IMR-90 (cell line): ENCODE results near the gene ENDOV. TPM values are rescaled to one million over a fixed set of nuclear protein-coding genes. Genes with fewer than 3 reads are reported as not detected.

ENCODE experiments used
- ATAC-seq: fragments of 200-7000 bp; cut with Tn5 transposase; 2 replicates; pipeline ENCODE4 v1.9.1; 2020; ENCODE audit warnings: low read depth, mild to moderate bottlenecking, moderate library complexity
- BruUV-seq: library from RNA; stranded (reverse); fragments of 400-500 nt; replicated peaks from 2 replicates; lab custom pipeline; 2021; lab: Mats Ljungman, UMichigan
- CTCF ChIA-PET: fragments of 300-600 bp; formaldehyde crosslinking; extraction: SDS; loops from one replicate; lab custom pipeline; 2021; ENCODE audit warnings: antibody characterized with exemption; lab: Yijun Ruan, JAX
- POLR2A ChIA-PET: fragments of 300-600 bp; sonication (Branson Sonifier 250); formaldehyde crosslinking; loops from one replicate; lab custom pipeline; 2022; ENCODE audit warnings: antibody characterized with exemption; ENCODE audit not compliant: unreplicated experiment; lab: Charles Lee
- DNase-seq: peaks from one replicate; pipeline ENCODE4 v3.0.0; 2013
- H2AFZ ChIP-seq: replicated peaks from 2 replicates; pipeline ENCODE3; 2013; ENCODE audit warnings: low read length, mild to moderate bottlenecking; ENCODE audit not compliant: poor library complexity
- H2AK5ac ChIP-seq: 2 replicates; pipeline ENCODE4 v1.6.1; 2013; ENCODE audit warnings: low read depth, low read length, inconsistent platforms
- H2AK9ac ChIP-seq: replicated peaks from 2 replicates; pipeline ENCODE3; 2013; ENCODE audit warnings: mild to moderate bottlenecking, low read depth, low read length, moderate library complexity; ENCODE audit not compliant: poor library complexity
- H2BK120ac ChIP-seq: 2 replicates; pipeline ENCODE4 v1.6.1; 2013; ENCODE audit warnings: low read depth, low read length, inconsistent platforms
- H2BK15ac ChIP-seq: 3 replicates; pipeline ENCODE4 v1.6.1; 2013; ENCODE audit warnings: low read depth, low read length, inconsistent platforms
- H2BK20ac ChIP-seq: 2 replicates; pipeline ENCODE4 v1.6.1; 2013; ENCODE audit warnings: low read depth, mild to moderate bottlenecking, inconsistent platforms, low read length, moderate library complexity
- H2BK5ac ChIP-seq: 2 replicates; pipeline ENCODE4 v1.6.1; 2013; ENCODE audit warnings: mild to moderate bottlenecking, low read depth, low read length, inconsistent platforms; ENCODE audit not compliant: poor library complexity, severe bottlenecking
- H3K14ac ChIP-seq: replicated peaks from 2 replicates; pipeline ENCODE4 v1.6.1; 2013; ENCODE audit warnings: low read depth, low read length, inconsistent platforms
- H3K18ac ChIP-seq: 2 replicates; pipeline ENCODE4 v1.6.1; 2013; ENCODE audit warnings: low read depth, low read length, control low read depth
- H3K23ac ChIP-seq: 2 replicates; pipeline ENCODE4 v1.6.1; 2013; ENCODE audit warnings: low read depth, low read length, inconsistent platforms
- H3K27ac ChIP-seq: 2 replicates; pipeline ENCODE4 v1.5.1; 2013; ENCODE audit warnings: mild to moderate bottlenecking, control low read depth, low read length; ENCODE audit not compliant: insufficient read depth
- H3K27me3 ChIP-seq: 2 replicates; pipeline ENCODE4 v1.6.1; 2013; ENCODE audit warnings: low read length; ENCODE audit not compliant: control insufficient read depth, insufficient read depth
- H3K36me3 ChIP-seq: 2 replicates; pipeline ENCODE4 v1.6.1; 2013; ENCODE audit warnings: low read length, mixed read lengths; ENCODE audit not compliant: control insufficient read depth, insufficient read depth
- H3K4ac ChIP-seq: 2 replicates; pipeline ENCODE4 v1.6.1; 2013; ENCODE audit warnings: low read depth, low read length, inconsistent platforms
- H3K4me1 ChIP-seq: 2 replicates; pipeline ENCODE4 v1.6.1; 2013; ENCODE audit warnings: low read length, mixed read lengths; ENCODE audit not compliant: control insufficient read depth, insufficient read depth
- H3K4me2 ChIP-seq: 2 replicates; pipeline ENCODE4 v1.6.1; 2013; ENCODE audit warnings: low read depth, mild to moderate bottlenecking, control low read depth, low read length, moderate library complexity
- H3K4me3 ChIP-seq: 2 replicates; pipeline ENCODE4 v1.5.1; 2013; ENCODE audit warnings: low read depth, mild to moderate bottlenecking, control low read depth, low read length, moderate library complexity; ENCODE audit not compliant: insufficient read depth
- H3K56ac ChIP-seq: 2 replicates; pipeline ENCODE4 v1.6.1; 2013; ENCODE audit warnings: low read length, inconsistent platforms; ENCODE audit not compliant: insufficient read depth; ENCODE audit errors: extremely low read depth
- H3K79me1 ChIP-seq, 2 experiments: 2 replicates each; pipeline ENCODE4 v1.6.1; 2013; ENCODE audit warnings: low read length in 2 of 2, inconsistent platforms in 1 of 2, low read depth in 1 of 2
- H3K9ac ChIP-seq: 2 replicates; pipeline ENCODE4 v1.6.1; 2013; ENCODE audit warnings: low read depth, low read length, control low read depth
- H3K9me1 ChIP-seq: 2 replicates; pipeline ENCODE4 v1.6.1; 2013; ENCODE audit warnings: low read length, inconsistent platforms; ENCODE audit not compliant: insufficient read depth
- H3K9me3 ChIP-seq: 2 replicates; pipeline ENCODE4 v1.6.1; 2013; ENCODE audit warnings: low read length; ENCODE audit not compliant: control insufficient read depth, insufficient read depth
- H4K20me1 ChIP-seq: 2 replicates; pipeline ENCODE4 v1.6.1; 2013; ENCODE audit warnings: low read length, inconsistent platforms; ENCODE audit not compliant: insufficient read depth
- H4K5ac ChIP-seq: 2 replicates; pipeline ENCODE4 v1.6.1; 2013; ENCODE audit warnings: mild to moderate bottlenecking, low read depth, low read length, control low read depth
- H4K8ac ChIP-seq, 2 experiments: 2 replicates each; pipeline ENCODE4 v1.6.1; 2013; ENCODE audit warnings: low read depth in 2 of 2, low read length in 2 of 2, control low read depth in 1 of 2, inconsistent platforms in 1 of 2
- H4K91ac ChIP-seq: 2 replicates; pipeline ENCODE4 v1.6.1; 2013; ENCODE audit warnings: low read depth, low read length, inconsistent platforms; ENCODE audit not compliant: insufficient read depth
- BHLHE40 ChIP-seq: fragments of 150-350 bp; IDR thresholded peaks from 2 replicates; pipeline ENCODE4 v1.6.1; 2016; ENCODE audit warnings: mild to moderate bottlenecking, low read depth, low read length
- CEBPB ChIP-seq: IDR thresholded peaks from 2 replicates; pipeline ENCODE4 v1.6.1; 2012; ENCODE audit warnings: low read depth, low read length, improper control_type of control experiment
- CHD1 ChIP-seq: IDR thresholded peaks from 2 replicates; pipeline ENCODE4 v1.6.1; 2012; ENCODE audit warnings: low read depth, low read length, improper control_type of control experiment
- CTCF ChIP-seq: conservative IDR thresholded peaks from 2 replicates; pipeline ENCODE4 v1.5.1; 2012; ENCODE audit warnings: mild to moderate bottlenecking, low read depth, low read length, improper control_type of control experiment
- ELK1 ChIP-seq: fragments of 150-350 bp; IDR thresholded peaks from 2 replicates; pipeline ENCODE4 v1.6.1; 2016; ENCODE audit warnings: low read depth, mild to moderate bottlenecking, low read length, moderate library complexity, borderline replicate concordance
- MAFK ChIP-seq: IDR thresholded peaks from 2 replicates; pipeline ENCODE4 v1.6.1; 2012; ENCODE audit warnings: low read depth, low read length, improper control_type of control experiment
- MAZ ChIP-seq: IDR thresholded peaks from 2 replicates; pipeline ENCODE4 v1.6.1; 2012; ENCODE audit warnings: low read depth, mild to moderate bottlenecking, low read length, improper control_type of control experiment, moderate library complexity, borderline replicate concordance
- MXI1 ChIP-seq: IDR thresholded peaks from 2 replicates; pipeline ENCODE4 v1.6.1; 2012; ENCODE audit warnings: low read depth, mild to moderate bottlenecking, low read length, moderate library complexity, borderline replicate concordance
- NFE2L2 ChIP-seq: fragments of 150-350 bp; IDR thresholded peaks from 2 replicates; pipeline ENCODE4 v1.6.1; 2016; ENCODE audit warnings: low read depth, mild to moderate bottlenecking, low read length
- RAD21 ChIP-seq: IDR thresholded peaks from 2 replicates; pipeline ENCODE4 v1.6.1; 2012; ENCODE audit warnings: low read length, improper control_type of control experiment
- RCOR1 ChIP-seq: IDR thresholded peaks from 2 replicates; pipeline ENCODE4 v1.6.1; 2012; ENCODE audit warnings: mild to moderate bottlenecking, low read length, improper control_type of control experiment; ENCODE audit not compliant: insufficient replicate concordance
- RFX5 ChIP-seq: IDR thresholded peaks from 2 replicates; pipeline ENCODE4 v1.8.0; 2012; ENCODE audit warnings: low read depth, mild to moderate bottlenecking, low read length, moderate library complexity
- USF2 ChIP-seq: fragments of 150-350 bp; IDR thresholded peaks from 2 replicates; pipeline ENCODE4 v1.6.1; 2017; ENCODE audit warnings: mild to moderate bottlenecking, antibody characterized with exemption, low read length, low read depth
- WGBS, 2 experiments: methylation state at CpG; one replicate each; pipeline versions ENCODE4 v1.1.5 to v1.1.7; 2013; ENCODE audit warnings: missing lambda C conversion rate in 2 of 2; ENCODE audit not compliant: insufficient read length in 1 of 2; ENCODE audit errors: extremely low coverage in 2 of 2; 5-methylcytosine and 5-hydroxymethylcytosine counted together
- dilution Hi-C: fragments of 300-500 bp; cut with HindIII; formaldehyde crosslinking; loops from one replicate; pipeline ENCODE4 v1.14.3; 2018; ENCODE audit warnings: low sequenced_read_pairs; ENCODE audit not compliant: unreplicated experiment
- in situ Hi-C: fragments of 300-500 bp; cut with MboI; formaldehyde crosslinking; loops from 3 replicates; pipeline ENCODE4 v1.14.3; 2019; ENCODE audit warnings: low sequenced_read_pairs, inconsistent platforms, mixed read lengths
- intact Hi-C: fragments of 100-400 bp; cut with micrococcal nuclease; formaldehyde crosslinking; loops from 2 replicates; pipeline ENCODE4 v1.10.0; 2022
- polyA plus RNA-seq, 3 experiments: library from polyadenylated mRNA; depleted of rRNA; stranded (reverse); fragments of >200 nt; gene quantifications; 2 replicates each; pipeline ENCODE4 v1.2.3, GENCODE V29; 2012; ENCODE audit warnings: low replicate concordance in 1 of 3
- total RNA-seq: library from RNA; depleted of rRNA; stranded (reverse); fragments of >200 nt; gene quantifications from 2 replicates; pipeline ENCODE4 v1.2.3, GENCODE V29; 2012

Gene ENDOV
- total and polyA plus RNA-seq, 2 of the 4 experiments (the other 2 are of a cell fraction) = 15.1 to 30.3 TPM

- H3K9me3 ChIP-seq = no peaks in the 10 kb centered on the region
- DNase-seq = no peak
- H3K4me2 ChIP-seq = peak overlapping the region; percentile 18
- no peak overlapping the region for H3K27ac ChIP-seq
- H3K14ac ChIP-seq = no peak overlapping the region
- no peak overlapping the region for H2BK15ac ChIP-seq
- H4K5ac ChIP-seq = no peak overlapping the region
- ATAC-seq = peak; percentile 7
- no peak overlapping the region for H2BK20ac ChIP-seq
- POLR2A ChIA-PET = interaction anchor here (0.6 kb wide), 1 partner anchor 349 kb away, joined by 5 read pairs; no protein-coding TSS in a partner anchor
- peaks cover 44% of the 10 kb centered on the region for H4K20me1 ChIP-seq
- intact Hi-C loops = loop anchor here (5.0 to 10.0 kb wide), 3 partner anchors 48 to 417 kb away; no protein-coding TSS in a partner anchor
- peaks cover 2% of the 10 kb centered on the region; the same call in 1 of the 2 replicates for H3K9me1 ChIP-seq
- WGBS, 2 experiments = 2% methylated on average over 28 of the region's 55 CpGs; no CpG with 5 or more reads in 1 of the 2 experiments
- in situ Hi-C loops = no loop called here
- no peak overlapping the region for H3K18ac ChIP-seq
- H3K56ac ChIP-seq = no peak overlapping the region; the same call in 1 of the 2 replicates
- H2BK5ac ChIP-seq = no peak overlapping the region
- H4K91ac ChIP-seq = no peak overlapping the region
- H2AFZ ChIP-seq = peak overlapping the region; percentile 12
- H4K8ac ChIP-seq = no peak overlapping the region
- H2AK5ac ChIP-seq = no peak overlapping the region; the same call in 1 of the 2 replicates
- no peak overlapping the region for H3K4ac ChIP-seq
- TF ChIP-seq RAD21 = no peak
- TF ChIP-seq RFX5 = no peak
- no peak for TF ChIP-seq MXI1
- no peak for TF ChIP-seq NFE2L2
- no peak for TF ChIP-seq MAFK
- no peak for TF ChIP-seq USF2
- no peak for TF ChIP-seq RCOR1
- TF ChIP-seq CHD1 = no peak
- TF ChIP-seq CTCF = no peak
- TF ChIP-seq MAZ = no peak
- no peak for TF ChIP-seq BHLHE40
- no peak for TF ChIP-seq CEBPB
- no peak for TF ChIP-seq ELK1
- H3K4me1 ChIP-seq = peaks cover 4% of the 10 kb centered on the region; the same call in 1 of the 2 replicates
- H3K9ac ChIP-seq = no peak overlapping the region
- no TSS peak for BruUV-seq
- peak overlapping the region; percentile 44 for H2AK9ac ChIP-seq
- dilution Hi-C loops = no loop called here
- CTCF ChIA-PET = no interaction called here
- H3K36me3 ChIP-seq = no peaks in the 10 kb centered on the region
- H3K4me3 ChIP-seq = peak overlapping the region; percentile 31
- no peak overlapping the region for H2BK120ac ChIP-seq
- no peak overlapping the region for H3K23ac ChIP-seq
- H3K79me1 ChIP-seq = peaks cover 0 to 15% of the 10 kb centered on the region in 2 experiments; a peak in 1 of 4 replicates
- peaks cover 39% of the 10 kb centered on the region for H3K27me3 ChIP-seq
Measured at GRCh38 chr17:80474961-80475909, 60.3 kb downstream of the ENDOV start.
